HCT116 (cell line): ENCODE data around the gene MLANA. TPM values are rescaled to one million over a fixed set of nuclear protein-coding genes. Genes with fewer than 3 reads are reported as not detected.

Source experiments
- ATAC-seq: fragments of 200-7000 bp; cut with Tn5 transposase; 2 replicates; pipeline ENCODE4 v1.9.1; 2020; ENCODE audit warnings: mild to moderate bottlenecking, moderate library complexity
- BruUV-seq: library from RNA; stranded (reverse); fragments of 400-500 nt; replicated peaks from 2 replicates; lab custom pipeline; 2021; lab: Mats Ljungman, UMichigan
- CTCF ChIA-PET: fragments of 300-600 bp; sonication (Branson Sonifier 250); formaldehyde crosslinking; loops from one replicate; lab custom pipeline; 2021; ENCODE audit warnings: antibody characterized with exemption; lab: Charles Lee
- POLR2A ChIA-PET: fragments of 300-600, 350-600 bp; sonication (Branson Sonifier 250); formaldehyde crosslinking; loops from one replicate; lab custom pipeline; 2021; ENCODE audit warnings: antibody characterized with exemption; lab: Charles Lee
- RAD21 ChIA-PET, 2 experiments: fragments of 300-600 bp; sonication (Branson Sonifier 250); formaldehyde crosslinking; loops; one replicate each; lab custom pipeline; 2023; ENCODE audit warnings: low total read pairs in 2 of 2; ENCODE audit not compliant: uncharacterized antibody in 2 of 2, unreplicated experiment in 2 of 2, low non-redundant PET in 1 of 2; lab: Charles Lee
- DNase-seq: peaks from one replicate; pipeline ENCODE4 v3.0.0-alpha.2; 2010; ENCODE audit warnings: low read depth, low spot score
- H2AFZ ChIP-seq: fragments of 200-600 bp; shearing (Covaris generic), sonication (generic); 2 replicates; pipeline ENCODE4 v1.6.1; 2017; ENCODE audit warnings: low read depth, mixed run types, mixed read lengths, antibody characterized with exemption, low read length; ENCODE audit not compliant: poor library complexity, severe bottlenecking
- H3K27ac ChIP-seq: 2 replicates; pipeline ENCODE4 v1.5.1; 2012; ENCODE audit warnings: low read depth, low read length
- H3K27me3 ChIP-seq: fragments of 200-600 bp; sonication (generic); 2 replicates; pipeline ENCODE4 v1.6.1; 2016; ENCODE audit warnings: mixed run types, low read length, mixed read lengths; ENCODE audit not compliant: insufficient read depth
- H3K36me3 ChIP-seq, 2 experiments: fragments of 200-500 bp in 1 of 2; fragments of 200-600 bp in 1 of 2; sonication (Bioruptor generic) in 1 of 2; sonication (generic) in 1 of 2; 2 replicates each; pipeline versions ENCODE4 v1.5.1 to v1.6.1; 2014 to 2016; ENCODE audit warnings: low read length in 2 of 2, inconsistent platforms in 1 of 2, mixed read lengths in 1 of 2, mixed run types in 1 of 2; ENCODE audit not compliant: insufficient read depth in 2 of 2, control insufficient read depth in 1 of 2
- H3K4me1 ChIP-seq, 2 experiments: fragments of 200-600 bp in 1 of 2; sonication (generic) in 1 of 2; 2 replicates each; pipeline versions ENCODE4 v1.5.1 to v1.6.1; 2012 to 2017; ENCODE audit warnings: low read length in 2 of 2, inconsistent platforms in 1 of 2, mild to moderate bottlenecking in 1 of 2, mixed read lengths in 1 of 2, mixed run types in 1 of 2, moderate library complexity in 1 of 2; ENCODE audit not compliant: insufficient read depth in 2 of 2, control insufficient read depth in 1 of 2
- H3K4me2 ChIP-seq: fragments of 200-600 bp; sonication (generic); 2 replicates; pipeline ENCODE4 v1.6.1; 2017; ENCODE audit warnings: mixed run types, low read length, mixed read lengths
- H3K4me3 ChIP-seq, 2 experiments: fragments of 200-600 bp in 1 of 2; sonication (generic) in 1 of 2; replicated peaks in 1 of 2; 2 replicates each; pipeline ENCODE4 v1.5.1; 2011 to 2016; ENCODE audit warnings: low read length in 2 of 2, control low read depth in 1 of 2, low read depth in 1 of 2, mild to moderate bottlenecking in 1 of 2, mixed read lengths in 1 of 2, mixed run types in 1 of 2
- H3K79me2 ChIP-seq: fragments of 200-600 bp; sonication (generic); 2 replicates; pipeline ENCODE4 v1.6.1; 2017; ENCODE audit warnings: mild to moderate bottlenecking, mixed run types, low read length, moderate library complexity, mixed read lengths; ENCODE audit not compliant: insufficient read depth
- H3K9ac ChIP-seq: fragments of 200-600 bp; sonication (generic); 2 replicates; pipeline ENCODE4 v1.6.1; 2016; ENCODE audit warnings: low read length, mixed read lengths
- H3K9me2 ChIP-seq: fragments of 200-600 bp; sonication (generic), shearing (Covaris generic); 2 replicates; pipeline ENCODE4 v1.6.1; 2017; ENCODE audit warnings: mixed run types, mild to moderate bottlenecking, moderate library complexity; ENCODE audit not compliant: insufficient read depth
- H3K9me3 ChIP-seq, 2 experiments: fragments of 200-500 bp in 1 of 2; fragments of 200-600 bp in 1 of 2; sonication (Bioruptor generic) in 1 of 2; sonication (generic) in 1 of 2; 2 replicates each; pipeline ENCODE4 v1.6.1; 2014 to 2017; ENCODE audit warnings: low read length in 2 of 2, mixed read lengths in 2 of 2, inconsistent platforms in 1 of 2, low read depth in 1 of 2, mild to moderate bottlenecking in 1 of 2, mixed run types in 1 of 2, moderate library complexity in 1 of 2; ENCODE audit not compliant: control insufficient read depth in 1 of 2, insufficient read depth in 1 of 2
- H4K20me1 ChIP-seq: fragments of 200-600 bp; sonication (generic), shearing (Covaris generic); 2 replicates; pipeline ENCODE4 v1.6.1; 2017; ENCODE audit warnings: mixed run types, mild to moderate bottlenecking, moderate library complexity; ENCODE audit not compliant: insufficient read depth
- CBX3 ChIP-seq: IDR thresholded peaks from 2 replicates; pipeline ENCODE4 v1.6.1; 2012; ENCODE audit warnings: low read depth
- CEBPB ChIP-seq: IDR thresholded peaks from 2 replicates; pipeline ENCODE4 v1.6.1; 2012; ENCODE audit warnings: low read depth
- EGR1 ChIP-seq: IDR thresholded peaks from 2 replicates; pipeline ENCODE4 v1.6.1; 2012; ENCODE audit warnings: low read depth
- ELF1 ChIP-seq: IDR thresholded peaks from 2 replicates; pipeline ENCODE4 v1.6.1; 2012; ENCODE audit warnings: low read depth, borderline replicate concordance
- FOSL1 ChIP-seq: IDR thresholded peaks from 2 replicates; pipeline ENCODE4 v1.6.1; 2012; ENCODE audit warnings: low read depth
- JUND ChIP-seq: IDR thresholded peaks from 2 replicates; pipeline ENCODE4 v1.6.1; 2012
- RAD21 ChIP-seq: IDR thresholded peaks from 2 replicates; pipeline ENCODE4 v1.6.1; 2012; ENCODE audit warnings: low read depth, mild to moderate bottlenecking
- SP1 ChIP-seq: IDR thresholded peaks from 2 replicates; pipeline ENCODE4 v1.6.1; 2012; ENCODE audit warnings: low read depth
- TCF7L2 ChIP-seq: IDR thresholded peaks from 2 replicates; pipeline ENCODE4 v1.7.0; 2011; ENCODE audit warnings: borderline replicate concordance, inconsistent platforms; ENCODE audit not compliant: insufficient read depth, insufficient read length; ENCODE audit errors: extremely low read depth
- YY1 ChIP-seq: IDR thresholded peaks from 2 replicates; pipeline ENCODE4 v1.6.1; 2011; ENCODE audit warnings: low read length, low read depth, moderate library complexity, mild to moderate bottlenecking; ENCODE audit not compliant: insufficient replicate concordance; ENCODE audit errors: extremely low read depth
- ZFX ChIP-seq: fragments of 450-650 bp; IDR thresholded peaks from 2 replicates; pipeline ENCODE4 v1.6.1; 2017
- intact Hi-C: fragments of 100-400 bp; cut with micrococcal nuclease; formaldehyde crosslinking; loops from 2 replicates; pipeline ENCODE4 v1.10.0; 2022
- total RNA-seq: library from RNA; stranded (reverse); gene quantifications from one replicate; pipeline ENCODE4 v1.2.1, GENCODE V29; 2021; ENCODE audit not compliant: unreplicated experiment
- TF ChIP-seq, protein P1 (sequence below): IDR thresholded peaks from 2 replicates; pipeline ENCODE4 v1.6.1; 2011; ENCODE audit warnings: mild to moderate bottlenecking, low read length, moderate library complexity; ENCODE audit not compliant: insufficient replicate concordance; ENCODE audit errors: extremely low read depth
- TF ChIP-seq, protein P2 (sequence below), 3 experiments: fragments of 200-600 bp in 1 of 3; sonication (generic) in 1 of 3; IDR thresholded peaks in 2 of 3; conservative IDR thresholded peaks in 1 of 3; 2 replicates each; pipeline ENCODE4 v1.5.1; 2012 to 2017; ENCODE audit warnings: low read depth in 2 of 3, low read length in 2 of 3, antibody characterized with exemption in 1 of 3, borderline replicate concordance in 1 of 3, control low read depth in 1 of 3, mild to moderate bottlenecking in 1 of 3, mixed read lengths in 1 of 3, mixed run types in 1 of 3, moderate library complexity in 1 of 3; ENCODE audit not compliant: insufficient read depth in 1 of 3
- TF ChIP-seq, protein P3 (sequence below): IDR thresholded peaks from 2 replicates; pipeline ENCODE4 v1.6.1; 2012

The MLANA gene
- total RNA-seq, 1 experiment from 2014 or later: not detected

DNA sequence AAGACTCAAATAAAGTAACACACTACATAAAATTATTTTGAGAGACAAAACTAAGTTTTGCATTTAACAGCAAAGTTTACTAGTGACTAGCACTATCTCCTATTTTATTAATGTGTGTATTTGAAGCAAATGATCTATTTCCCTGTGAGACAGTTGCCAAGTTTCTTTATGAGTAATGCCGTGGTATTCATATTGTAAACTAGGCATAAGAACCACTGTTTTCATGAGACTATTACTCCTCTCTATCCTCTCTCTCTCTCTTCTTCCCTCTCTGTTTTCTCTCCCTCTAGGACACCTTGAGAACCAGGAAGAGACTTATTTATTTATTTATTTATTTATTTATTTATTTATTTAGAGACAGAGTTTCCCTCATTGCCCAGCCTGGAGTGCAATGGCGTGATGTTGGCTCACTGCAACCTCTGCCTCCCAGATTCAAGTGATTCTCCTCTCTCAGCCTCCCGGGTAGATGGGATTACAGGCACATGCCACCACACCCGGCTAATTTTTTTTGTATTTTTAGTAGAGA lies 61.1 kb downstream of the MLANA start:
- intact Hi-C loops: no loop called here
- Histone ChIP-seq H3K36me3 (no peaks in the 10 kb centered on the region), H3K79me2 (no peaks in the 10 kb centered on the region), H3K27me3 (no peaks in the 10 kb centered on the region), H3K9ac (no peak overlapping the region), H3K9me2 (no peaks in the 10 kb centered on the region), H3K9me3 (no peaks in the 10 kb centered on the region), H3K4me1 (peaks cover 0 to 4% of the 10 kb centered on the region in 2 experiments; a peak in 1 of 4 replicates), H3K4me2 (no peak overlapping the region), H3K4me3 (no peak overlapping the region), H3K27ac (no peak overlapping the region), H2AFZ (no peak overlapping the region), H4K20me1 (no peaks in the 10 kb centered on the region)
- TF ChIP-seq RAD21: no peak
- TF ChIP-seq EGR1: no peak
- TF ChIP-seq YY1: no peak
- no peak for TF ChIP-seq CEBPB
- ChIA-PET CTCF (no interaction called here), POLR2A (interaction anchor here (0.6 to 0.8 kb wide), 2 partner anchors 32 to 57 kb away, joined by 4 read pairs; a partner anchor contains a TSS), RAD21 (no interaction called here)
- DNase-seq (no peak), ATAC-seq (no peak)
- no TSS peak for BruUV-seq

DNA sequence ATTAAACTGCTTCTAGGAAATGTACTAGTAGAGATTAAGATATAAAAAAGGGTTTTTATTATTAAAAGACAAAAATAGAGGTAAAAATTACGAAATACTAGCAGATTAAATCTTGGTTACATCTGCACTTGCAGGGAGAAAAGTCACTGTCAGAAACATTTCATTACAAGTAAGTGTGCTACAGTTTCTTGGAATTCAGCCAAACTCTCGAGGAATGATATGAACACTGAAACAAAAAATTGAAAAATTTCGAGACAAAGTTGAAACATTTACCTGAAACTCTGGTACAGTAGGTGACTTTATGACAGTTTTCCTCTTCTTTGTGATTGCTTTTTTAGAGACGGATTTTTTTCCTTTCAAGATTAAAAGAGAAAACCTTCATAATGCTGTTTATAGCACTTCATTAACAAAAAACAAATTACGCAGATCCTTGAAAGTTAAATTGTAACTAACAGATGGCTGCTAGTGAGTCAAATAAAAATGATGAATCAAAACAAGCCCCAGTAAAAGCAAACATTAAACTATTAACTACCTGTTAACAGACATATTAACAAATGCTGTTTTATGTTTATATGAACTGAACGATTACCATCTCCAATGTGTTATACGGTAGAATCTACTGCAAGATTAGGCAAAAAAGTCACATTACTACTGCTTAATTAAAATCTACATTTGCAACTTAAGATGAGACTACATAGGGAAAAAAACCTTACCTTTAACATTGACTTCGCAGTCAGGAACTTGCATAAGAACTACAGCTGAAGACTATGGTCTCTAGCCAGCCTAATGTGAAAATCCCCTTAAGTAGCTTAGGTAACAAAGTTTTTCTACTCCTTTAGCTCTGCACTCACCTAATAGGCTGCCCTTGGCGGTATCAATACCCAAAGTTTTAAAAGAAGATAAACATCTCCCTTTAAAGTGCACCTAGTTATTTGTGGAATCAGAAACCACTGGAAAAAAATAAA lies 63.3 kb downstream of the MLANA start:
- no peak overlapping the region for H3K4me2 ChIP-seq
- no peaks in the 10 kb centered on the region for H4K20me1 ChIP-seq
- no peak for TF ChIP-seq CEBPB
- TF ChIP-seq, protein P1, sequence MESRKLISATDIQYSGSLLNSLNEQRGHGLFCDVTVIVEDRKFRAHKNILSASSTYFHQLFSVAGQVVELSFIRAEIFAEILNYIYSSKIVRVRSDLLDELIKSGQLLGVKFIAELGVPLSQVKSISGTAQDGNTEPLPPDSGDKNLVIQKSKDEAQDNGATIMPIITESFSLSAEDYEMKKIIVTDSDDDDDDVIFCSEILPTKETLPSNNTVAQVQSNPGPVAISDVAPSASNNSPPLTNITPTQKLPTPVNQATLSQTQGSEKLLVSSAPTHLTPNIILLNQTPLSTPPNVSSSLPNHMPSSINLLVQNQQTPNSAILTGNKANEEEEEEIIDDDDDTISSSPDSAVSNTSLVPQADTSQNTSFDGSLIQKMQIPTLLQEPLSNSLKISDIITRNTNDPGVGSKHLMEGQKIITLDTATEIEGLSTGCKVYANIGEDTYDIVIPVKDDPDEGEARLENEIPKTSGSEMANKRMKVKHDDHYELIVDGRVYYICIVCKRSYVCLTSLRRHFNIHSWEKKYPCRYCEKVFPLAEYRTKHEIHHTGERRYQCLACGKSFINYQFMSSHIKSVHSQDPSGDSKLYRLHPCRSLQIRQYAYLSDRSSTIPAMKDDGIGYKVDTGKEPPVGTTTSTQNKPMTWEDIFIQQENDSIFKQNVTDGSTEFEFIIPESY: no peak
- no peak for TF ChIP-seq ELF1
- no peak for TF ChIP-seq SP1
- no peak for TF ChIP-seq JUND
- no peak for TF ChIP-seq FOSL1
- TF ChIP-seq CBX3: no peak
- no peak for TF ChIP-seq TCF7L2
- TF ChIP-seq, protein P2, sequence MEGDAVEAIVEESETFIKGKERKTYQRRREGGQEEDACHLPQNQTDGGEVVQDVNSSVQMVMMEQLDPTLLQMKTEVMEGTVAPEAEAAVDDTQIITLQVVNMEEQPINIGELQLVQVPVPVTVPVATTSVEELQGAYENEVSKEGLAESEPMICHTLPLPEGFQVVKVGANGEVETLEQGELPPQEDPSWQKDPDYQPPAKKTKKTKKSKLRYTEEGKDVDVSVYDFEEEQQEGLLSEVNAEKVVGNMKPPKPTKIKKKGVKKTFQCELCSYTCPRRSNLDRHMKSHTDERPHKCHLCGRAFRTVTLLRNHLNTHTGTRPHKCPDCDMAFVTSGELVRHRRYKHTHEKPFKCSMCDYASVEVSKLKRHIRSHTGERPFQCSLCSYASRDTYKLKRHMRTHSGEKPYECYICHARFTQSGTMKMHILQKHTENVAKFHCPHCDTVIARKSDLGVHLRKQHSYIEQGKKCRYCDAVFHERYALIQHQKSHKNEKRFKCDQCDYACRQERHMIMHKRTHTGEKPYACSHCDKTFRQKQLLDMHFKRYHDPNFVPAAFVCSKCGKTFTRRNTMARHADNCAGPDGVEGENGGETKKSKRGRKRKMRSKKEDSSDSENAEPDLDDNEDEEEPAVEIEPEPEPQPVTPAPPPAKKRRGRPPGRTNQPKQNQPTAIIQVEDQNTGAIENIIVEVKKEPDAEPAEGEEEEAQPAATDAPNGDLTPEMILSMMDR (IDR thresholded peaks at IDR 0.05 in 2 of 3, conservative IDR thresholded peaks at IDR 0.05 in 1 of 3; ENCODE audit: borderline replicate concordance in 1 of 3, insufficient read depth in 1 of 3, low read depth in 2 of 3, low read length in 2 of 3): no peak
- TF ChIP-seq, protein P3, sequence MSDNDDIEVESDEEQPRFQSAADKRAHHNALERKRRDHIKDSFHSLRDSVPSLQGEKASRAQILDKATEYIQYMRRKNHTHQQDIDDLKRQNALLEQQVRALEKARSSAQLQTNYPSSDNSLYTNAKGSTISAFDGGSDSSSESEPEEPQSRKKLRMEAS: no peak
- TF ChIP-seq ZFX: no peak
- no TSS peak for BruUV-seq
- ATAC-seq: no peak
- H2AFZ ChIP-seq: no peak overlapping the region
- H3K4me1 ChIP-seq: no peaks in the 10 kb centered on the region
- H3K27me3 ChIP-seq: no peaks in the 10 kb centered on the region
- no peaks in the 10 kb centered on the region for H3K9me2 ChIP-seq
- no peaks in the 10 kb centered on the region for H3K36me3 ChIP-seq
- intact Hi-C loops: no loop called here
- no peak overlapping the region for H3K9ac ChIP-seq
- ChIA-PET CTCF (no interaction called here), RAD21 (no interaction called here), POLR2A (no interaction called here)
- H3K9me3 ChIP-seq: no peaks in the 10 kb centered on the region
- no peak overlapping the region for H3K4me3 ChIP-seq
- no peak for DNase-seq
- H3K79me2 ChIP-seq: no peaks in the 10 kb centered on the region; the same call in 1 of the 2 replicates
- no peak overlapping the region for H3K27ac ChIP-seq
